HCT116 (cell line): ENCODE measurements around the gene ZNF496. TPM values are rescaled to one million over a fixed set of nuclear protein-coding genes. Genes with fewer than 3 reads are reported as not detected.

Experiments used
- ATAC-seq: fragments of 200-7000 bp; cut with Tn5 transposase; 2 replicates; pipeline ENCODE4 v1.9.1; 2020; ENCODE audit warnings: mild to moderate bottlenecking, moderate library complexity
- BruUV-seq: library from RNA; stranded (reverse); fragments of 400-500 nt; replicated peaks from 2 replicates; lab custom pipeline; 2021; lab: Mats Ljungman, UMichigan
- CTCF ChIA-PET: fragments of 300-600 bp; sonication (Branson Sonifier 250); formaldehyde crosslinking; loops from one replicate; lab custom pipeline; 2021; ENCODE audit warnings: antibody characterized with exemption; lab: Charles Lee
- POLR2A ChIA-PET: fragments of 300-600, 350-600 bp; sonication (Branson Sonifier 250); formaldehyde crosslinking; loops from one replicate; lab custom pipeline; 2021; ENCODE audit warnings: antibody characterized with exemption; lab: Charles Lee
- RAD21 ChIA-PET, 2 experiments: fragments of 300-600 bp; sonication (Branson Sonifier 250); formaldehyde crosslinking; loops; one replicate each; lab custom pipeline; 2023; ENCODE audit warnings: low total read pairs in 2 of 2; ENCODE audit not compliant: uncharacterized antibody in 2 of 2, unreplicated experiment in 2 of 2, low non-redundant PET in 1 of 2; lab: Charles Lee
- DNase-seq: peaks from one replicate; pipeline ENCODE4 v3.0.0-alpha.2; 2010; ENCODE audit warnings: low read depth, low spot score
- H2AFZ ChIP-seq: fragments of 200-600 bp; shearing (Covaris generic), sonication (generic); 2 replicates; pipeline ENCODE4 v1.6.1; 2017; ENCODE audit warnings: low read depth, mixed run types, mixed read lengths, antibody characterized with exemption, low read length; ENCODE audit not compliant: poor library complexity, severe bottlenecking
- H3K27ac ChIP-seq: 2 replicates; pipeline ENCODE4 v1.5.1; 2012; ENCODE audit warnings: low read depth, low read length
- H3K27me3 ChIP-seq: fragments of 200-600 bp; sonication (generic); 2 replicates; pipeline ENCODE4 v1.6.1; 2016; ENCODE audit warnings: mixed run types, low read length, mixed read lengths; ENCODE audit not compliant: insufficient read depth
- H3K36me3 ChIP-seq, 2 experiments: fragments of 200-500 bp in 1 of 2; fragments of 200-600 bp in 1 of 2; sonication (Bioruptor generic) in 1 of 2; sonication (generic) in 1 of 2; 2 replicates each; pipeline versions ENCODE4 v1.5.1 to v1.6.1; 2014 to 2016; ENCODE audit warnings: low read length in 2 of 2, inconsistent platforms in 1 of 2, mixed read lengths in 1 of 2, mixed run types in 1 of 2; ENCODE audit not compliant: insufficient read depth in 2 of 2, control insufficient read depth in 1 of 2
- H3K4me1 ChIP-seq, 2 experiments: fragments of 200-600 bp in 1 of 2; sonication (generic) in 1 of 2; 2 replicates each; pipeline versions ENCODE4 v1.5.1 to v1.6.1; 2012 to 2017; ENCODE audit warnings: low read length in 2 of 2, inconsistent platforms in 1 of 2, mild to moderate bottlenecking in 1 of 2, mixed read lengths in 1 of 2, mixed run types in 1 of 2, moderate library complexity in 1 of 2; ENCODE audit not compliant: insufficient read depth in 2 of 2, control insufficient read depth in 1 of 2
- H3K4me2 ChIP-seq: fragments of 200-600 bp; sonication (generic); 2 replicates; pipeline ENCODE4 v1.6.1; 2017; ENCODE audit warnings: mixed run types, low read length, mixed read lengths
- H3K4me3 ChIP-seq, 2 experiments: fragments of 200-600 bp in 1 of 2; sonication (generic) in 1 of 2; replicated peaks in 1 of 2; 2 replicates each; pipeline ENCODE4 v1.5.1; 2011 to 2016; ENCODE audit warnings: low read length in 2 of 2, control low read depth in 1 of 2, low read depth in 1 of 2, mild to moderate bottlenecking in 1 of 2, mixed read lengths in 1 of 2, mixed run types in 1 of 2
- H3K79me2 ChIP-seq: fragments of 200-600 bp; sonication (generic); 2 replicates; pipeline ENCODE4 v1.6.1; 2017; ENCODE audit warnings: mild to moderate bottlenecking, mixed run types, low read length, moderate library complexity, mixed read lengths; ENCODE audit not compliant: insufficient read depth
- H3K9ac ChIP-seq: fragments of 200-600 bp; sonication (generic); 2 replicates; pipeline ENCODE4 v1.6.1; 2016; ENCODE audit warnings: low read length, mixed read lengths
- H3K9me2 ChIP-seq: fragments of 200-600 bp; sonication (generic), shearing (Covaris generic); 2 replicates; pipeline ENCODE4 v1.6.1; 2017; ENCODE audit warnings: mixed run types, mild to moderate bottlenecking, moderate library complexity; ENCODE audit not compliant: insufficient read depth
- H3K9me3 ChIP-seq, 2 experiments: fragments of 200-500 bp in 1 of 2; fragments of 200-600 bp in 1 of 2; sonication (Bioruptor generic) in 1 of 2; sonication (generic) in 1 of 2; 2 replicates each; pipeline ENCODE4 v1.6.1; 2014 to 2017; ENCODE audit warnings: low read length in 2 of 2, mixed read lengths in 2 of 2, inconsistent platforms in 1 of 2, low read depth in 1 of 2, mild to moderate bottlenecking in 1 of 2, mixed run types in 1 of 2, moderate library complexity in 1 of 2; ENCODE audit not compliant: control insufficient read depth in 1 of 2, insufficient read depth in 1 of 2
- H4K20me1 ChIP-seq: fragments of 200-600 bp; sonication (generic), shearing (Covaris generic); 2 replicates; pipeline ENCODE4 v1.6.1; 2017; ENCODE audit warnings: mixed run types, mild to moderate bottlenecking, moderate library complexity; ENCODE audit not compliant: insufficient read depth
- ATF3 ChIP-seq: IDR thresholded peaks from 2 replicates; pipeline ENCODE4 v1.6.1; 2012
- CBX3 ChIP-seq: IDR thresholded peaks from 2 replicates; pipeline ENCODE4 v1.6.1; 2012; ENCODE audit warnings: low read depth
- CEBPB ChIP-seq: IDR thresholded peaks from 2 replicates; pipeline ENCODE4 v1.6.1; 2012; ENCODE audit warnings: low read depth
- CTCF ChIP-seq, 3 experiments: fragments of 200-600 bp in 1 of 3; sonication (generic) in 1 of 3; IDR thresholded peaks in 2 of 3; conservative IDR thresholded peaks in 1 of 3; 2 replicates each; pipeline ENCODE4 v1.5.1; 2012 to 2017; ENCODE audit warnings: low read depth in 2 of 3, low read length in 2 of 3, antibody characterized with exemption in 1 of 3, borderline replicate concordance in 1 of 3, control low read depth in 1 of 3, mild to moderate bottlenecking in 1 of 3, mixed read lengths in 1 of 3, mixed run types in 1 of 3, moderate library complexity in 1 of 3; ENCODE audit not compliant: insufficient read depth in 1 of 3
- EGR1 ChIP-seq: IDR thresholded peaks from 2 replicates; pipeline ENCODE4 v1.6.1; 2012; ENCODE audit warnings: low read depth
- EZH2 ChIP-seq: fragments of 200-600 bp; sonication (generic); IDR thresholded peaks from 2 replicates; pipeline ENCODE4 v1.6.1; 2017; ENCODE audit warnings: antibody characterized with exemption, mixed run types
- EZH2phosphoT487 ChIP-seq: fragments of 200-600 bp; IDR thresholded peaks from 2 replicates; pipeline ENCODE4 v1.6.1; 2018; ENCODE audit warnings: antibody characterized with exemption, borderline replicate concordance
- FOSL1 ChIP-seq: IDR thresholded peaks from 2 replicates; pipeline ENCODE4 v1.6.1; 2012; ENCODE audit warnings: low read depth
- JUND ChIP-seq: IDR thresholded peaks from 2 replicates; pipeline ENCODE4 v1.6.1; 2012
- POLR2A ChIP-seq: IDR thresholded peaks from 2 replicates; pipeline ENCODE4 v1.7.0; 2011; ENCODE audit warnings: borderline replicate concordance; ENCODE audit not compliant: insufficient read depth, insufficient read length; ENCODE audit errors: extremely low read depth
- RAD21 ChIP-seq: IDR thresholded peaks from 2 replicates; pipeline ENCODE4 v1.6.1; 2012; ENCODE audit warnings: low read depth, mild to moderate bottlenecking
- REST ChIP-seq: IDR thresholded peaks from 2 replicates; pipeline ENCODE4 v1.6.1; 2012; ENCODE audit warnings: low read depth
- SIN3A ChIP-seq: IDR thresholded peaks from 2 replicates; pipeline ENCODE4 v1.6.1; 2012; ENCODE audit warnings: low read depth
- SP1 ChIP-seq: IDR thresholded peaks from 2 replicates; pipeline ENCODE4 v1.6.1; 2012; ENCODE audit warnings: low read depth
- SRF ChIP-seq: IDR thresholded peaks from 2 replicates; pipeline ENCODE4 v1.6.1; 2012; ENCODE audit warnings: low read depth
- TCF7L2 ChIP-seq: IDR thresholded peaks from 2 replicates; pipeline ENCODE4 v1.7.0; 2011; ENCODE audit warnings: borderline replicate concordance, inconsistent platforms; ENCODE audit not compliant: insufficient read depth, insufficient read length; ENCODE audit errors: extremely low read depth
- YY1 ChIP-seq: IDR thresholded peaks from 2 replicates; pipeline ENCODE4 v1.6.1; 2011; ENCODE audit warnings: low read length, low read depth, moderate library complexity, mild to moderate bottlenecking; ENCODE audit not compliant: insufficient replicate concordance; ENCODE audit errors: extremely low read depth
- ZBTB33 ChIP-seq: IDR thresholded peaks from 2 replicates; pipeline ENCODE4 v1.6.1; 2011; ENCODE audit warnings: mild to moderate bottlenecking, low read length, moderate library complexity; ENCODE audit not compliant: insufficient replicate concordance; ENCODE audit errors: extremely low read depth
- ZFX ChIP-seq: fragments of 450-650 bp; IDR thresholded peaks from 2 replicates; pipeline ENCODE4 v1.6.1; 2017
- ZNF274 ChIP-seq: fragments of 200-500 bp; sonication (Bioruptor generic); IDR thresholded peaks from 2 replicates; pipeline ENCODE4 v1.6.1; 2014; ENCODE audit warnings: mild to moderate bottlenecking, low read depth, low read length, inconsistent platforms
- intact Hi-C: fragments of 100-400 bp; cut with micrococcal nuclease; formaldehyde crosslinking; loops from 2 replicates; pipeline ENCODE4 v1.10.0; 2022
- total RNA-seq: library from RNA; stranded (reverse); gene quantifications from one replicate; pipeline ENCODE4 v1.2.1, GENCODE V29; 2021; ENCODE audit not compliant: unreplicated experiment

ZNF496 gene
- total RNA-seq, 1 experiment from 2014 or later, result 37.4 TPM

GRCh38 chr1:247334378-247335133, 2.9 kb upstream of the ZNF496 start:
- Histone ChIP-seq H3K4me3 (no peak overlapping the region), H3K36me3 (peaks cover 0 to 6% of the 10 kb centered on the region in 2 experiments; a peak in 1 of 4 replicates), H3K9me3 (no peaks in the 10 kb centered on the region), H3K79me2 (peaks cover 71% of the 10 kb centered on the region), H3K4me2 (0 out of 2 replicates have a peak overlapping the region, but pooled peaks have one; percentile 96), H4K20me1 (no peaks in the 10 kb centered on the region), H3K9me2 (no peaks in the 10 kb centered on the region), H3K4me1 (peaks cover 15 to 30% of the 10 kb centered on the region in 2 experiments), H3K27ac (no peak overlapping the region), H3K9ac (no peak overlapping the region), H2AFZ (no peak overlapping the region), H3K27me3 (no peaks in the 10 kb centered on the region)
- POLR2A ChIA-PET, result no interaction called here
- CTCF ChIA-PET, result no interaction called here
- ATAC-seq, result no peak
- no TSS peak for BruUV-seq
- RAD21 ChIA-PET, result no interaction called here
- TF ChIP-seq SP1 (no peak), FOSL1 (no peak), EZH2phosphoT487 (no peak), TCF7L2 (no peak), ZNF274 (no peak), CBX3 (no peak), SIN3A (no peak), ATF3 (no peak), CEBPB (no peak), JUND (no peak), EGR1 (no peak), POLR2A (no peak), CTCF (IDR thresholded peaks at IDR 0.05 in 2 of 3, conservative IDR thresholded peaks at IDR 0.05 in 1 of 3; ENCODE audit: borderline replicate concordance in 1 of 3, insufficient read depth in 1 of 3, low read depth in 2 of 3, low read length in 2 of 3) (no peak), ZBTB33 (no peak), SRF (no peak), EZH2 (no peak), ZFX (no peak), REST (no peak), YY1 (no peak), RAD21 (no peak)
- DNase-seq, result no peak
- intact Hi-C loops, result loop anchor here (5.0 kb wide), 2 partner anchors 122 to 417 kb away; no protein-coding TSS in a partner anchor
